SK-N-MC (cell line): ENCODE data around the gene ZYX.

Experiments
- DNase-seq: peaks from one replicate; pipeline ENCODE4 v3.0.0-alpha.2; 2011; ENCODE audit warnings: low read depth, low spot score
- H3K27ac ChIP-seq: fragments of 200-600 bp; sonication (generic); 2 replicates; pipeline ENCODE4 v1.5.1; 2016; ENCODE audit warnings: mixed run types
- H3K36me3 ChIP-seq: fragments of 200-600 bp; sonication (generic); 2 replicates; pipeline ENCODE4 v1.6.1; 2017; ENCODE audit warnings: antibody characterized with exemption, low read length, mixed read lengths; ENCODE audit not compliant: insufficient read depth
- H3K4me3 ChIP-seq: fragments of 200-600 bp; sonication (generic); 2 replicates; pipeline ENCODE4 v1.5.1; 2016
- H3K9ac ChIP-seq: fragments of 200-600 bp; sonication (generic); 2 replicates; pipeline ENCODE4 v1.8.0; 2017; ENCODE audit warnings: mixed run types, mixed read lengths; ENCODE audit not compliant: insufficient read length
- H3K9me3 ChIP-seq: fragments of 200-600 bp; sonication (generic); 2 replicates; pipeline ENCODE4 v1.6.1; 2017; ENCODE audit warnings: low read depth, mild to moderate bottlenecking, antibody characterized with exemption, low read length, moderate library complexity, mixed read lengths
- EZH2 ChIP-seq: fragments of 200-600 bp; sonication (generic); IDR thresholded peaks from one replicate; pipeline ENCODE4 v1.6.1; 2017; ENCODE audit warnings: antibody characterized with exemption
- FOXP2 ChIP-seq: optimal IDR thresholded peaks from 2 replicates; pipeline ENCODE3; 2011; ENCODE audit warnings: mild to moderate bottlenecking, moderate library complexity; ENCODE audit not compliant: insufficient read depth; ENCODE audit errors: extremely low read length, control extremely low read depth
- POLR2AphosphoS5 ChIP-seq: IDR thresholded peaks from 2 replicates; pipeline ENCODE4 v1.6.1; 2012; ENCODE audit warnings: mild to moderate bottlenecking, low read depth, low read length, borderline replicate concordance

Gene ZYX

GRCh38 chr7:143360788-143361551 is 20.2 kb upstream of the ZYX start:
- DNase-seq: no peak
- TF ChIP-seq EZH2 (no peak), FOXP2 (no peak), POLR2AphosphoS5 (no peak)
- H3K9me3 ChIP-seq: no peaks in the 10 kb centered on the region
- H3K27ac ChIP-seq: no peak overlapping the region
- H3K36me3 ChIP-seq: no peaks in the 10 kb centered on the region
- H3K9ac ChIP-seq: no peak overlapping the region
- peak overlapping the region; percentile 70; the same call in 1 of the 2 replicates for H3K4me3 ChIP-seq

GRCh38 chr7:143361552-143362130 is 19.5 kb upstream of the ZYX start:
- TF ChIP-seq FOXP2: no peak
- no peak for TF ChIP-seq EZH2
- no peak for TF ChIP-seq POLR2AphosphoS5
- Histone ChIP-seq H3K4me3 (peak overlapping the region; percentile 70), H3K9ac (no peak overlapping the region), H3K27ac (no peak overlapping the region), H3K36me3 (no peaks in the 10 kb centered on the region), H3K9me3 (no peaks in the 10 kb centered on the region)
- no peak for DNase-seq

- TF ChIP-seq EZH2 (no peak), POLR2AphosphoS5 (no peak), FOXP2 (no peak)
- H3K36me3 ChIP-seq: no peaks in the 10 kb centered on the region
- peak within 1 kb of the TSS; percentile 70 for H3K4me3 ChIP-seq
- no peaks in the 10 kb centered on the region for H3K9me3 ChIP-seq
- DNase-seq: no peak
- no peak within 1 kb of the TSS for H3K27ac ChIP-seq
- no peak within 1 kb of the TSS for H3K9ac ChIP-seq
These were observed 18.8 kb upstream of the ZYX start, which contains the start of gene FAM131B for GRCh38 chr7:143362131-143363015. FAM131B (minus strand) TSS chr7:143362713; CDS start chr7:143362603, 110 bp downstream.

- no peak overlapping the region for H3K4me3 ChIP-seq
- no peak overlapping the region for H3K9ac ChIP-seq
- H3K9me3 ChIP-seq: no peaks in the 10 kb centered on the region
- no peaks in the 10 kb centered on the region for H3K36me3 ChIP-seq
- no peak for DNase-seq
- TF ChIP-seq POLR2AphosphoS5 (no peak), FOXP2 (no peak), EZH2 (no peak)
- no peak overlapping the region for H3K27ac ChIP-seq
These were observed 17.9 kb upstream of the ZYX start for GRCh38 chr7:143363016-143363937.

- H3K9ac ChIP-seq: no peak overlapping the region
- no peaks in the 10 kb centered on the region for H3K36me3 ChIP-seq
- DNase-seq: no peak
- no peak overlapping the region for H3K4me3 ChIP-seq
- TF ChIP-seq EZH2: no peak
- no peak for TF ChIP-seq FOXP2
- no peaks in the 10 kb centered on the region for H3K9me3 ChIP-seq
- H3K27ac ChIP-seq: no peak overlapping the region
These were observed 13.2 kb upstream of the ZYX start for GRCh38 chr7:143367972-143368371.

GRCh38 chr7:143368387-143368786 is 12.8 kb upstream of the ZYX start:
- no peak for DNase-seq
- H3K4me3 ChIP-seq: no peak overlapping the region
- H3K9me3 ChIP-seq: no peaks in the 10 kb centered on the region
- H3K27ac ChIP-seq: no peak overlapping the region
- TF ChIP-seq FOXP2: no peak
- no peak for TF ChIP-seq EZH2
- TF ChIP-seq POLR2AphosphoS5: no peak
- H3K36me3 ChIP-seq: no peaks in the 10 kb centered on the region
- no peak overlapping the region for H3K9ac ChIP-seq

GRCh38 chr7:143369678-143370651 is 11.2 kb upstream of the ZYX start:
- DNase-seq: no peak
- TF ChIP-seq EZH2 (no peak), FOXP2 (no peak), POLR2AphosphoS5 (no peak)
- Histone ChIP-seq H3K36me3 (no peaks in the 10 kb centered on the region), H3K4me3 (no peak overlapping the region), H3K9ac (no peak overlapping the region), H3K27ac (no peak overlapping the region), H3K9me3 (no peaks in the 10 kb centered on the region)
